Naive thymus-derived CD4-positive, alpha-beta T cell (primary cell): ENCODE data around the gene AGAP1. TPM values are rescaled to one million over a fixed set of nuclear protein-coding genes. Genes with fewer than 3 reads are reported as not detected.

ENCODE experiments used
- ATAC-seq: fragments of 150-1000 bp; cut with Tn5 transposase; 2 replicates; pipeline ENCODE4 v1.10.0; 2021; ENCODE audit warnings: mild to moderate bottlenecking, moderate library complexity
- CTCF ChIA-PET: fragments of 350-600 bp; sonication (Branson Sonifier 250); formaldehyde crosslinking; loops from one replicate; lab custom pipeline; 2021; ENCODE audit warnings: antibody characterized with exemption; lab: Charles Lee
- POLR2A ChIA-PET: fragments of 350-600 bp; sonication (Branson Sonifier 250); formaldehyde crosslinking; loops from one replicate; lab custom pipeline; 2021; ENCODE audit warnings: antibody characterized with exemption, inconsistent platforms; lab: Charles Lee
- DNase-seq, 9 donors: peaks; one replicate each; pipeline versions ENCODE4 v3.0.0 to v3.0.0-alpha.2; 2020 to 2022; ENCODE audit warnings: mixed read lengths in 1 of 9
- H3K27ac ChIP-seq: one replicate; pipeline ENCODE4 v1.7.0; 2013; ENCODE audit warnings: mild to moderate bottlenecking, low read depth, low read length, moderate library complexity
- H3K27me3 ChIP-seq, 2 donors: one replicate each; pipeline ENCODE4 v1.7.0; 2013; ENCODE audit warnings: low read length in 2 of 2, mild to moderate bottlenecking in 2 of 2, moderate library complexity in 2 of 2; ENCODE audit not compliant: control insufficient read depth in 2 of 2, insufficient read depth in 2 of 2
- H3K36me3 ChIP-seq, 3 experiments: 1 replicate in 2 of 3; 2 replicates in 1 of 3; pipeline ENCODE4 v1.7.0; 2013; ENCODE audit warnings: low read length in 3 of 3, mild to moderate bottlenecking in 3 of 3, moderate library complexity in 1 of 3; ENCODE audit not compliant: insufficient read depth in 3 of 3, control insufficient read depth in 2 of 3
- H3K4me1 ChIP-seq, 2 donors: one replicate each; pipeline ENCODE4 v1.7.0; 2013; ENCODE audit warnings: low read length in 2 of 2, mild to moderate bottlenecking in 2 of 2, moderate library complexity in 1 of 2; ENCODE audit not compliant: control insufficient read depth in 2 of 2, insufficient read depth in 2 of 2
- H3K4me3 ChIP-seq: 2 replicates; pipeline ENCODE4 v1.7.0; 2013; ENCODE audit warnings: mild to moderate bottlenecking, low read length
- H3K9me3 ChIP-seq, 3 experiments: 1 replicate in 2 of 3; 2 replicates in 1 of 3; pipeline ENCODE4 v1.7.0; 2013; ENCODE audit warnings: low read length in 3 of 3; ENCODE audit not compliant: control insufficient read depth in 2 of 3
- H3K27ac Mint-ChIP-seq, 9 donors: one replicate each; pipeline ENCODE4 v1.8.0; 2020 to 2022; ENCODE audit warnings: mixed read lengths in 9 of 9, mild to moderate bottlenecking in 8 of 9, moderate library complexity in 5 of 9, inconsistent platforms in 2 of 9
- H3K27me3 Mint-ChIP-seq, 5 donors: one replicate each; pipeline ENCODE4 v1.8.0; 2021 to 2022; ENCODE audit warnings: mixed read lengths in 5 of 5, mild to moderate bottlenecking in 1 of 5
- H3K36me3 Mint-ChIP-seq, 5 donors: one replicate each; pipeline ENCODE4 v1.8.0; 2020 to 2022; ENCODE audit warnings: mixed read lengths in 5 of 5, mild to moderate bottlenecking in 3 of 5, inconsistent platforms in 1 of 5
- H3K4me1 Mint-ChIP-seq, 7 donors: one replicate each; pipeline ENCODE4 v1.8.0; 2020 to 2022; ENCODE audit warnings: mixed read lengths in 7 of 7, mild to moderate bottlenecking in 3 of 7, inconsistent platforms in 1 of 7
- H3K4me3 Mint-ChIP-seq, 10 donors: one replicate each; pipeline ENCODE4 v1.8.0; 2020 to 2022; ENCODE audit warnings: mild to moderate bottlenecking in 10 of 10, mixed read lengths in 10 of 10, moderate library complexity in 6 of 10, inconsistent platforms in 2 of 10
- H3K9me3 Mint-ChIP-seq, 11 donors: one replicate each; pipeline ENCODE4 v1.8.0; 2020 to 2022; ENCODE audit warnings: mixed read lengths in 11 of 11, mild to moderate bottlenecking in 4 of 11, inconsistent platforms in 1 of 11, moderate library complexity in 1 of 11
- intact Hi-C, 2 donors: fragments of 100-400 bp; cut with micrococcal nuclease; formaldehyde crosslinking; loops; one replicate each; pipeline ENCODE4 v1.15.1; 2023
- polyA plus RNA-seq, 2 donors: library from polyadenylated mRNA; unstranded; fragments of 300-500 nt; fragmentation: Illumina TruSeq; gene quantifications; one replicate each; pipeline ENCODE4 v1.2.3, GENCODE V29; 2021
- total RNA-seq, 6 experiments: library from RNA in 5 of 6; stranded (reverse) in 5 of 6; gene quantifications; 1 replicate in 5 of 6; 2 replicates in 1 of 6; pipeline ENCODE4 v1.2.3 and lab custom pipeline; 2021 to 2026

AGAP1 gene
- total and polyA plus RNA-seq, 7 experiments from 2014 or later, result 0.35 to 9.6 (median 0.85) TPM; not detected in 2

DNA sequence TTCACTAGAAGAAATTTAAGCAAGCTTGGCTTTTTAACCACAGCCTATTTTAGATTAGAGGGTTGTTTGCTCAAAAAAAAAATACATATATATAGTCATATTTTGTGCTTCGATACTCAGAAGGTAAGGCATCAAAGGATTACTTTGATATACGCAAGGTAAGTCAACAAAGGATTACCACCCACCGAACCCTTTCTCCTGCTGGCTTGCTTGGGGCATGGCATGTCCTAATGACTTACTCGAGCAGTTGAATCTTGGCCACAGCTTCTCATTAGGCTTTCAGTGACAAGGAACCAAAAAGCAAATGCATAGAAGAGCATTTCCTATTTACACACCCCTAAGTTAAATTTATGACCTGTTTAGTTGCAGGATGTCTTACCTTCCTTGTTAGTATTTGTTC, 295.7 kb downstream of the AGAP1 start:
- peaks cover 3 to 26% (median 18%) of the 10 kb centered on the region in 5 donors for H3K27me3 Mint-ChIP-seq
- Histone ChIP-seq H3K4me1 (no peaks in the 10 kb centered on the region), H3K27me3 (no peaks in the 10 kb centered on the region), H3K27ac (no peak overlapping the region), H3K36me3 (no peaks in the 10 kb centered on the region), H3K9me3 (no peaks in the 10 kb centered on the region), H3K4me3 (no peak overlapping the region)
- no peak for DNase-seq
- no peak for ATAC-seq
- no peak overlapping the region for H3K4me3 Mint-ChIP-seq
- ChIA-PET POLR2A (no interaction called here), CTCF (interaction anchor here (1.1 kb wide), 1 partner anchor 11 kb away, joined by 3 read pairs; no protein-coding TSS in a partner anchor)
- peaks cover 0 to 5% (median 0%) of the 10 kb centered on the region in 11 donors for H3K9me3 Mint-ChIP-seq
- H3K27ac Mint-ChIP-seq, result no peak overlapping the region
- H3K36me3 Mint-ChIP-seq, result no peaks in the 10 kb centered on the region
- intact Hi-C loops, result no loop called here
- H3K4me1 Mint-ChIP-seq, result peaks cover 0 to 15% (median 0%) of the 10 kb centered on the region in 7 donors

DNA sequence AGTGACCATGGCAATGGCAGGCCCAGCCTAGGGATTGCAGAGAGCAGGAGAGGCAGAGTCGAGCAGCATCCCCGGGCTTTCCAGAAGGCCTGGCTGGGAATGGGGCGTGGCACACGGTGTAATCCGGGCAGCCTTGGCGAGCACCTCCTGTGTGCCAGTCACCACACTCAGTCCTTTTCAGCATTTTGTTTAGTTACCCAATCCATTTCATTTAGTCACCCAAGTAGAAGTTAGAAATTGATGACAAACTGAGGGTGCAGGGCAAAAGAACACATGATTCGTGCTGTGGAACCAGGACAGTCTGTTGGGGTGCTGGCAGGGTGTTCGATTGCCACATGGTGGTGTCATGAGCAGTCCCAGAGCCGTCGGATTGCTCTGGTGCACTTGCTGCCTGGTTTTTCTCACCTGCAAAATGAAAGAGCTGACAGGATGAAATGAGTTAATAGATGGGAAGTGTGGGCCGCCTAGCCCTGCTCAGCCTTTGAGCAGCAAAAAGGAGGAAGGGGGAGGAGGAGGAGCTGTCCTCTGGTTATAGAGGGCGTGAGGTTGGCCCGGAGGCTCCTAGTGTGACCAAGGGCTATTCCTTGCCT, 299.4 kb downstream of the AGAP1 start:
- ATAC-seq (no peak), DNase-seq (no peak)
- H3K36me3 Mint-ChIP-seq, result no peaks in the 10 kb centered on the region
- H3K4me3 ChIP-seq, result no peak overlapping the region
- no peak overlapping the region for H3K27ac ChIP-seq
- no peaks in the 10 kb centered on the region for H3K36me3 ChIP-seq
- ChIA-PET CTCF (no interaction called here), POLR2A (no interaction called here)
- H3K27ac Mint-ChIP-seq, result no peak overlapping the region
- H3K4me1 ChIP-seq, result no peaks in the 10 kb centered on the region
- peaks cover 3 to 44% (median 16%) of the 10 kb centered on the region in 5 donors for H3K27me3 Mint-ChIP-seq
- intact Hi-C loops, result no loop called here
- no peaks in the 10 kb centered on the region for H3K9me3 ChIP-seq
- H3K9me3 Mint-ChIP-seq, result peaks cover 0 to 1% (median 0%) of the 10 kb centered on the region in 11 donors
- peaks cover 0 to 6% (median 0%) of the 10 kb centered on the region in 7 donors for H3K4me1 Mint-ChIP-seq
- H3K4me3 Mint-ChIP-seq, result no peak overlapping the region
- no peaks in the 10 kb centered on the region for H3K27me3 ChIP-seq

- no peaks in the 10 kb centered on the region for H3K36me3 ChIP-seq
- no peaks in the 10 kb centered on the region for H3K9me3 ChIP-seq
- intact Hi-C loops, result no loop called here
- Mint-ChIP-seq H3K4me3 (no peak overlapping the region), H3K4me1 (no peaks in the 10 kb centered on the region), H3K36me3 (no peaks in the 10 kb centered on the region), H3K27ac (no peak overlapping the region), H3K27me3 (peaks cover 0 to 38% (median 5%) of the 10 kb centered on the region in 5 donors), H3K9me3 (peaks cover 0 to 4% (median 0%) of the 10 kb centered on the region in 11 donors)
- DNase-seq (no peak), ATAC-seq (no peak)
- no peaks in the 10 kb centered on the region for H3K4me1 ChIP-seq
- no peak overlapping the region for H3K27ac ChIP-seq
- ChIA-PET POLR2A (no interaction called here), CTCF (no interaction called here)
- no peaks in the 10 kb centered on the region for H3K27me3 ChIP-seq
- no peak overlapping the region for H3K4me3 ChIP-seq
Measured at GRCh38 chr2:235799281-235799680, 305.4 kb downstream of the AGAP1 start.

- H3K9me3 Mint-ChIP-seq, result peaks cover 0 to 4% (median 0%) of the 10 kb centered on the region in 11 donors
- intact Hi-C loops, result no loop called here
- H3K9me3 ChIP-seq, result no peaks in the 10 kb centered on the region
- no peak overlapping the region for H3K4me3 ChIP-seq
- H3K27ac Mint-ChIP-seq, result no peak overlapping the region
- H3K27me3 Mint-ChIP-seq, result peaks cover 0 to 47% (median 4%) of the 10 kb centered on the region in 5 donors
- ATAC-seq (no peak), DNase-seq (no peak)
- POLR2A ChIA-PET, result no interaction called here
- no peaks in the 10 kb centered on the region for H3K4me1 ChIP-seq
- H3K4me3 Mint-ChIP-seq, result no peak overlapping the region
- H3K4me1 Mint-ChIP-seq, result no peaks in the 10 kb centered on the region
- no peaks in the 10 kb centered on the region for H3K36me3 Mint-ChIP-seq
- no peaks in the 10 kb centered on the region for H3K36me3 ChIP-seq
- CTCF ChIA-PET, result no interaction called here
- H3K27me3 ChIP-seq, result no peaks in the 10 kb centered on the region
- H3K27ac ChIP-seq, result no peak overlapping the region
Measured at GRCh38 chr2:235802542-235802941, 308.7 kb downstream of the AGAP1 start.

GRCh38 chr2:235803028-235803427, 309.2 kb downstream of the AGAP1 start:
- no peak overlapping the region for H3K4me3 Mint-ChIP-seq
- CTCF ChIA-PET, result no interaction called here
- H3K9me3 Mint-ChIP-seq, result peaks cover 0 to 4% (median 0%) of the 10 kb centered on the region in 11 donors

GRCh38 chr2:235804676-235805075, 310.8 kb downstream of the AGAP1 start:
- DNase-seq, result no peak

More at GRCh38 chr2:235803028-235803427, 309.2 kb downstream of the AGAP1 start:
- Histone ChIP-seq H3K27ac (no peak overlapping the region), H3K4me3 (no peak overlapping the region), H3K9me3 (no peaks in the 10 kb centered on the region), H3K27me3 (no peaks in the 10 kb centered on the region), H3K4me1 (no peaks in the 10 kb centered on the region), H3K36me3 (no peaks in the 10 kb centered on the region)
- ATAC-seq (no peak), DNase-seq (no peak)
- no peaks in the 10 kb centered on the region for H3K36me3 Mint-ChIP-seq
- peaks cover 0 to 43% (median 4%) of the 10 kb centered on the region in 5 donors for H3K27me3 Mint-ChIP-seq
- no peak overlapping the region for H3K27ac Mint-ChIP-seq
- H3K4me1 Mint-ChIP-seq, result no peaks in the 10 kb centered on the region
- POLR2A ChIA-PET, result no interaction called here
- intact Hi-C loops, result no loop called here

More at GRCh38 chr2:235804676-235805075, 310.8 kb downstream of the AGAP1 start:
- H3K4me1 ChIP-seq, result no peaks in the 10 kb centered on the region
- no peaks in the 10 kb centered on the region for H3K4me1 Mint-ChIP-seq
- no peak overlapping the region for H3K4me3 ChIP-seq
- H3K4me3 Mint-ChIP-seq, result no peak overlapping the region
- H3K27ac ChIP-seq, result no peak overlapping the region
- peaks cover 0 to 37% (median 2%) of the 10 kb centered on the region in 5 donors for H3K27me3 Mint-ChIP-seq
- H3K36me3 Mint-ChIP-seq, result no peaks in the 10 kb centered on the region
- H3K27ac Mint-ChIP-seq, result no peak overlapping the region
- ChIA-PET POLR2A (no interaction called here), CTCF (no interaction called here)
- H3K36me3 ChIP-seq, result no peaks in the 10 kb centered on the region
- intact Hi-C loops, result no loop called here
- H3K9me3 ChIP-seq, result no peaks in the 10 kb centered on the region
- H3K9me3 Mint-ChIP-seq, result peaks cover 0 to 4% (median 0%) of the 10 kb centered on the region in 11 donors
- ATAC-seq, result no peak
- H3K27me3 ChIP-seq, result no peaks in the 10 kb centered on the region
